ENCODE results near the gene RGMA. TPM values are rescaled to one million over a fixed set of nuclear protein-coding genes. Genes with fewer than 3 reads are reported as not detected.

The RGMA gene
- total RNA-seq, 4 donors from 2014 or later: 5.4 to 14.5 (median 11.0) TPM

DNA sequence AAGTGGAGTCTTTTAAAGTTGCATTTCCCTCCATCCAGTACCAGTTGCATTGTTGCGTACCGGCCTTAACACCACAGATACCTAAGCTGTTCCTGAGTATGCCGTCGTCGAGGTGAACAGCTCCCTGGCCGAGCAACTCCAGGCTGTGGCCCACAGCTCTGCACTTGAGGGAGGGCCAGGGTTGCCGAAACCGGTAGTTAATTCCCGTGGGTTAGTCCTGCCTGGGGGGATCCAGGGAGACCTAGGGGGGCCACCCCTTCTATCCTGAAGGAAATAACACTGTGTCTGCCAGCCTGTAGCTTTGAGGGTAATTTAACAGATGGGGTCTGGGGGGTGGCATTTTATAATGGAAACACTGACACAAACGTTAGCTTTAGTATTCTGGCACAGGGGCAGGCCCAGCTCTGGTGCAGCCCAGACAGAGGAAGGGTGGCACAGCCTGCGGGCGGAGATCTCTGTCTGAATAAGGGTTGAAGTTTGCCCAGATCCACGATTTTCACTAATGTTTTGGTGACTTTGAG is 60.8 kb downstream of the RGMA start:
- TF ChIP-seq, protein P1, sequence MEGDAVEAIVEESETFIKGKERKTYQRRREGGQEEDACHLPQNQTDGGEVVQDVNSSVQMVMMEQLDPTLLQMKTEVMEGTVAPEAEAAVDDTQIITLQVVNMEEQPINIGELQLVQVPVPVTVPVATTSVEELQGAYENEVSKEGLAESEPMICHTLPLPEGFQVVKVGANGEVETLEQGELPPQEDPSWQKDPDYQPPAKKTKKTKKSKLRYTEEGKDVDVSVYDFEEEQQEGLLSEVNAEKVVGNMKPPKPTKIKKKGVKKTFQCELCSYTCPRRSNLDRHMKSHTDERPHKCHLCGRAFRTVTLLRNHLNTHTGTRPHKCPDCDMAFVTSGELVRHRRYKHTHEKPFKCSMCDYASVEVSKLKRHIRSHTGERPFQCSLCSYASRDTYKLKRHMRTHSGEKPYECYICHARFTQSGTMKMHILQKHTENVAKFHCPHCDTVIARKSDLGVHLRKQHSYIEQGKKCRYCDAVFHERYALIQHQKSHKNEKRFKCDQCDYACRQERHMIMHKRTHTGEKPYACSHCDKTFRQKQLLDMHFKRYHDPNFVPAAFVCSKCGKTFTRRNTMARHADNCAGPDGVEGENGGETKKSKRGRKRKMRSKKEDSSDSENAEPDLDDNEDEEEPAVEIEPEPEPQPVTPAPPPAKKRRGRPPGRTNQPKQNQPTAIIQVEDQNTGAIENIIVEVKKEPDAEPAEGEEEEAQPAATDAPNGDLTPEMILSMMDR (IDR thresholded peaks at IDR 0.05; ENCODE audit: low read depth): no peak

DNA sequence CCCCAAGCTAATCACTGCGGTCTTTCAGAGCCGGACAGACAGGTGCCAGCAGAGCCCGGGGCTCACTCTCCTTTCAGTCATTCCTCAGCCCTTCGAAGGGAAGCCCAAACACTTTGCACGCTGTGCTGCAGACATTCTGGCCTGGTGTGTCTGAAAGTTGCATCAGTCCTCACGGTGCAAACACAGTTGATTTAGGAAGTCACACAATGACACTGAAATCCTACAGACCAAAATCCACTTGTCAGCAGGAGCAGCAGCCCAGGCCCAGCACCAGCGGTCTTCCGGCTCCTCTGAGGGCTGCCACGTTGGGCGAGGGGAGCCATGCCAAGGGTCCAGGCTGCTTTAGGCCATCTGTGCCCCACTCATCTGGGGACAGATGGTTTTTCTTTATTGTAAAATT is 61.6 kb downstream of the RGMA start:
- TF ChIP-seq, protein P1 (IDR thresholded peaks at IDR 0.05; ENCODE audit: low read depth): no peak

DNA sequence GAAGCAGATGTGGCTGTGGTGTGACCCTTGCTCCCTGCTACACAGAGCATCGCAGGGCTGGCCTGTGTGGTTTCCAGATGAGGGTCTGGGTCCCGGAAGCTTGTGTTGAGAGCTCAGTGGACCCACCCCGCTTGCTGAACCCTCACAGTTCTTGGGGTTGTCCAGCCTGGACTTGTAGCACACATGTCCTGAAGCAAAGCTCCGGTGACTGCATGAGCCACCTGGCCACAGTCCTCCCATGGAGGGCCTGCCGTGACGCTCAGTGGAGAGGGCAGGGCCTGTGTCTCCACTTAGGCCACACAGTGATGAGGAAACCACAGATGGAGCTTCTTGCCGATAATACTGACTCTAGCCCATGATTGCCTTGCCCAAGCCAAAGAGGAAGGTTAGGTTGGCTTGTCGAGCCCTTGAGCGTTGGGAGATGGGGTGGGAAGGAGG is 62.6 kb downstream of the RGMA start:
- TF ChIP-seq, protein P1 (IDR thresholded peaks at IDR 0.05; ENCODE audit: low read depth): no peak

DNA sequence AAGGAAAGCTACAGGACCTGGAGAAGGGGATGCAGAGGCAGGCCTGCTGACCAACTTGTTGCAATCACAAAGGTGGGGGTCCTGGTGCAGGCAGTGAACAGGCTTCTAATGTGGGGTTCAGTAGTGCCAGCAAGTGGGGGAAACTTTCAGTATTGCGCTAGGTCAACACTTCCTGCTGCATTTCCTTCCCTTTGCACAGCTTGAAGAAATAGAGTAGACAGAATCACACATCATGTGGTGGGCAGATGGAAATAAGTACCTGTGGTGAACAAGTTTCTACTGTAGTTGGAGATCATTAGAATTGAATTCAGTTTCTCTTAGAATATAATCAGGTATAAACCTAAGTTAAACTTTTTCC is 63.4 kb downstream of the RGMA start:
- TF ChIP-seq, protein P1 (IDR thresholded peaks at IDR 0.05; ENCODE audit: low read depth): no peak

DNA sequence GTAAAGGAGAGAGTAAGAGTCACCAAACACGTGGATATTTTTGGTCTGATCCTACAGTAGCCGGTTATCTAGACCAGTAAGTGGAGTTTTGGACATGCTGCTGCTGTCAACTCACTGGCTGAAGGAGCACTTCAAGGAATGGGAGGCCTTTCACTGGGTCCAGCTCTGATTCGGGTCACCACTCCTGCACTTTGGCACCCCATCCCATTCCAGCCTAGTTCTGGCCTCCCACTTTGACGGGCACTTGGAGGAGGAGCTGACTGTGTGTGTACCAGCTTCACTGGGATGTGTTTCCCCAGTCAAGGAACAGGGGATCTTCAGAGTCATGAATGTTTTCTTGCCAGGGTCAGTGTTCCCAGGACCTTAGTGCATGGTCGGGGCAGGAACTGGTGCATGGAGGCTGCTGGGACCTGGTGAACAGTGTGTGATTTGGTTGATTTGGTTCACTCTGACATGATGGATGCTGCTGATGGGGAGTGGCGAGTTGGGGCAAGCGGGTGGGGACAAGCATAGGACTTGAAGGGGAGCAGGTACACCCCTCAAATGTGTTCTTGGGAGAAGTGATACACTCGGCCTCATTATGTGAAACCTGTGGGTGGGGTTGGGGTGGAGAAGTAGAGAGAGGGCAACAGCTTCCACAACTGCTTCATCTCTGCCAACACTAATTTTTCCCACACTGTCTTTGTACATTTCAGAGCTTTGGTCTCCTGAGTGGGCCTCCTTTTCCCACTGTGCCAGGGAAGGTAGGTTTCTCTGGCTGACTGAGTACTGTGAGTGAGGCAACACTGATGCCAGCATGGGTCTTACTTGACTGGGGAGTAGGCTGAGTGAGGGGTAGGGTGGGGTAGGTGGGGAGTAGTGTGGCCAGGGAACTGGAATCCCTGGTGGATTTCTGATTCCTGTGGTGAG is 64.0 kb downstream of the RGMA start:
- TF ChIP-seq, protein P1 (IDR thresholded peaks at IDR 0.05; ENCODE audit: low read depth): no peak

DNA sequence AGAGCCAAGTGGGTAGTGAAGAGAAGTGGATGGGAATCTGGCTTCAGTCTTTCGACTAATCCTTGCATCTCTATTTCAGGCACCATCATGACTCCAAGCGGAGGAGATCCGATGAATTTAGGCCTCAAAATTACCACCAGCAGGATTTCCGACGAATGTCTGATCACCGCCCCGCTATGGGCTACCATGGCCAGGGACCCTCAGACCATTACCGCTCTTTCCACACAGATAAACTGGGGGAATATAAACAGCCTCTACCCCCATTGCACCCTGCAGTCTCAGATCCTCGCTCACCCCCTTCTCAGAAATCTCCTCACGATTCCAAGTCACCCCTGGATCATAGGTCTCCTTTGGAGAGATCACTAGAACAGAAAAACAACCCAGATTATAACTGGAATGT is 64.7 kb downstream of the RGMA start:
- TF ChIP-seq, protein P1 (IDR thresholded peaks at IDR 0.05; ENCODE audit: low read depth): no peak

DNA sequence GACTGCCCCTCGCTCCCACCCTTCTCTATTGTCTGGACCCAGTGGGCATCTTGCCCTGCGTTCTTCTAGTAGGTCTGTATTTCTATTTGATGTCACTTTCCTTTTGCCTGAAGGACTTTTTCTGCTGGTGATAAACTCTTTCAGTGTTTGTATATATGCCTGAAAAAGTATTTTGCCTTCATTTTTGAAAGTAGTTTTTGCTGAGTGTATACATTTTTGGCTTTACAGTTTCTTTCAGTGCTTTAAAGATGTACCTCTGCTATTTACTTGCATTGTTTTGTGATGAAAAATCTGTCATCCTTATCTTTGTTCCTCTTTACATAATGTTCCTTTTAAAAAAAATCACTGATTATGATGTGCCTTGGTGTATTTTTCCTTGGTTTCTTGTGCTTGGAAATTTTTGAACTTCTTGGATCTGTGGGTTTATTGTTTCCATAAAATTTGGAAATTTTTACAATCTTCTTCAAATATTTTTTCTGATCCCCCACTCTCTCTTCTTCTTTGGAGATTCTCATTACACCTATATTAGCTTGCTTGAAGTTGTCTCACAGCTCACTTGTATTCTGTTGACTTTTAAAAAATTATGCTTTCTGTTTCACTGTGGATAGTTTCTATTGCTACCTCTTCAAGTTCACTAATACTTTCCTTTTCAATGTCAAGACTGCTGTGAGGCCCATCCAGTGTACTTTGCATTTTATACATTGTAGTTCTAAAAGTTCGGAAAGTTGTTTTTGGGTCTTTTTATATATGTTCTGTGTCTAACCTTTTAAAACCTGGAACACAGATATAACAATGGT is 67.8 kb downstream of the RGMA start:
- TF ChIP-seq, protein P1 (IDR thresholded peaks at IDR 0.05; ENCODE audit: low read depth): no peak

Measured in subcutaneous adipose tissue (tissue), 4 donors.